IPS-18a (cell line): Measurements from ENCODE around the gene PHOSPHO2.

Source experiments
- H3K27ac ChIP-seq: one replicate; pipeline ENCODE4 v1.5.1; 2013; ENCODE audit warnings: low read length
- H3K27me3 ChIP-seq: one replicate; pipeline ENCODE4 v1.6.1; 2013; ENCODE audit warnings: mild to moderate bottlenecking, low read length; ENCODE audit not compliant: control insufficient read depth, insufficient read depth
- H3K36me3 ChIP-seq: one replicate; pipeline ENCODE4 v1.6.1; 2013; ENCODE audit warnings: low read depth, low read length; ENCODE audit not compliant: control insufficient read depth
- H3K4me1 ChIP-seq: one replicate; pipeline ENCODE4 v1.6.1; 2013; ENCODE audit warnings: low read depth, low read length; ENCODE audit not compliant: control insufficient read depth
- H3K4me3 ChIP-seq: one replicate; pipeline ENCODE4 v1.5.1; 2013; ENCODE audit warnings: low read length
- H3K9ac ChIP-seq: one replicate; pipeline ENCODE4 v1.6.1; 2013; ENCODE audit warnings: mild to moderate bottlenecking, low read length, moderate library complexity
- H3K9me3 ChIP-seq: one replicate; pipeline ENCODE4 v1.6.1; 2013; ENCODE audit warnings: low read depth, low read length; ENCODE audit not compliant: control insufficient read depth

Gene PHOSPHO2

GRCh38 chr2:169739351-169739750 lies 45.1 kb downstream of the PHOSPHO2 start:
- H3K9ac ChIP-seq = no peak overlapping the region
- H3K27ac ChIP-seq = no peak overlapping the region
- H3K4me1 ChIP-seq = peaks cover 17% of the 10 kb centered on the region
- H3K36me3 ChIP-seq = peaks cover 50% of the 10 kb centered on the region
- H3K4me3 ChIP-seq = no peak overlapping the region
- H3K27me3 ChIP-seq = no peaks in the 10 kb centered on the region
- no peaks in the 10 kb centered on the region for H3K9me3 ChIP-seq

DNA sequence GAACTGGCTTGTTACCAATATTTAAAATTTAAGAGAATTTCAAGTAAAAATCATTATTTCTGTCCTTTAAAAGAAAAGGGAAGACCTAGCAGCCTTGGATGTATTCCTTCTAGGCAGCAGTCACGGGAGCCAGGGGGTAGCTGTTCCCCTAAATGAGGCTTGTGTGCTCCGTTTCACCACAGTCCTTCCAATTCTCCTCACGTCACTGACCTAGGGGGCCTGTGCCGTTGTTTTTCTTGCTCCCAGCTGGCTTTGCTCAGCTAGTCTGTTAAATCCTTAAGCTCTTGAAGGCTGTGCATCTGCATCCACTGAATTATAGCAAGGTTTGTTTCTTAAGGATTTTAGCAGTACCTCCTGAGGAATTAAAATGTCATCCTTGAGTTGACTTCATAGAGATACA lies 49.3 kb downstream of the PHOSPHO2 start:
- Histone ChIP-seq H3K36me3 (peaks cover 59% of the 10 kb centered on the region), H3K27me3 (no peaks in the 10 kb centered on the region), H3K9me3 (no peaks in the 10 kb centered on the region), H3K4me1 (no peaks in the 10 kb centered on the region), H3K27ac (no peak overlapping the region), H3K9ac (no peak overlapping the region), H3K4me3 (no peak overlapping the region)

DNA sequence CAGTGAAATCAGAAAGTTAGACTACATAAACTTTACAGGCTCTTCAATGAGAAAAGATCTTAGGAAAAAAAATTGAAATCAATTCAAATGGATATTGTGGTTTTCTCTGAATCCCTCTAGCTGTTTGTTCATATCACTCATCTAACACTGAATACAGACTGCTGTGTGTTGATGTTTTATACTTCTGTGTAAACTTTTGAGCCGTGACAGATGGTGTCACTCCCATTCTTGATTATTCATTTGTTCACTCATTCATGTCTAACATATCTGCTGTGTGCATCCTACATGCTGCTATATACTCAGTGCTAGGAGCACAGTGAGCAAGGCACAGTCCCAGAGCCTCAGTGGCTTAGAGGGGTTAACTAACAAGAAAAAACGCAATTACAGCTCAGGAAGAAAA lies 52.0 kb downstream of the PHOSPHO2 start:
- Histone ChIP-seq H3K9ac (no peak overlapping the region), H3K36me3 (peaks cover 66% of the 10 kb centered on the region), H3K4me3 (no peak overlapping the region), H3K4me1 (no peaks in the 10 kb centered on the region), H3K9me3 (no peaks in the 10 kb centered on the region), H3K27ac (no peak overlapping the region), H3K27me3 (no peaks in the 10 kb centered on the region)

DNA sequence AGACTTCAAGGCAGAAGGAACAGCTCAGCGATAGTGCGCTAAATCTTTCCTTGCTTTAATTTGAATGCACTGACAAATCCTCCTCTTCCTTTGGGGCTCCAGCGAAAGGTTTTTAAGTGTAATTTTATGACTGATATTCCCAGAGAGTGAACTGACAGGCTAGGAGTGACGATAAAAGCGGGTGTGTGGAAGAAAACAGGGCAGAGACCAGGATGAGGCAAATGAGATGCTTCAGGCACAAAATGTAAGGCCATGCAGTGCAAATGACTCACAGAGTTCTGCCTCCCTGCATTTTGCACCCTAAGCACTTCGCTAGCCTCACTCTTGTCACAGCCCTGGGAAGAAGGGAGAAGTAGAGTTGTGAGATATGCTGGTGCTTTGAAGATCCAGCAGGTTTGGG lies 54.0 kb downstream of the PHOSPHO2 start:
- H3K36me3 ChIP-seq = peaks cover 54% of the 10 kb centered on the region
- no peaks in the 10 kb centered on the region for H3K27me3 ChIP-seq
- no peak overlapping the region for H3K27ac ChIP-seq
- no peak overlapping the region for H3K4me3 ChIP-seq
- no peak overlapping the region for H3K9ac ChIP-seq
- H3K9me3 ChIP-seq = no peaks in the 10 kb centered on the region
- no peaks in the 10 kb centered on the region for H3K4me1 ChIP-seq
